Measurements from ENCODE around the gene ESPN.

ESPN gene

GRCh38 chr1:6501279-6501813 lies 76.8 kb downstream of the ESPN start:
- no peak for DNase-seq

- DNase-seq, result no peak
Measured at GRCh38 chr1:6502000-6502891, 77.7 kb downstream of the ESPN start.

- no peak for DNase-seq
Measured at GRCh38 chr1:6503884-6504602, 79.5 kb downstream of the ESPN start.

GRCh38 chr1:6504887-6505286 lies 80.3 kb downstream of the ESPN start:
- DNase-seq, result no peak

- no peak for DNase-seq
Measured at GRCh38 chr1:6505367-6506209, 81.0 kb downstream of the ESPN start.

- DNase-seq, result no peak
Measured at GRCh38 chr1:6506210-6507036, 81.8 kb downstream of the ESPN start.

- DNase-seq, result no peak
Measured at GRCh38 chr1:6507037-6507428, 82.5 kb downstream of the ESPN start.

GRCh38 chr1:6507461-6507911 lies 82.9 kb downstream of the ESPN start:
- DNase-seq, result no peak

GRCh38 chr1:6508154-6508815 lies 83.7 kb downstream of the ESPN start:
- DNase-seq, result no peak

GRCh38 chr1:6508816-6509189 lies 84.2 kb downstream of the ESPN start:
- DNase-seq, result no peak

- DNase-seq, result no peak
Measured at GRCh38 chr1:6509220-6509918, 84.8 kb downstream of the ESPN start.

GRCh38 chr1:6509919-6510291 lies 85.3 kb downstream of the ESPN start:
- DNase-seq, result no peak

- no peak for DNase-seq
Measured at GRCh38 chr1:6510493-6510892, 85.9 kb downstream of the ESPN start.
